MM.1S (cell line): ENCODE data around the gene ATMIN.

Experiments
- DNase-seq: peaks from one replicate; pipeline ENCODE4 v3.0.0-alpha.2; 2015
- H2AFZ ChIP-seq: fragments of 300-600 bp; sonication (generic); 2 replicates; pipeline ENCODE4 v1.6.0; 2016; ENCODE audit warnings: antibody characterized with exemption, low read length
- H3F3A ChIP-seq: fragments of 300-600 bp; sonication (generic); 2 replicates; pipeline ENCODE4 v1.6.1; 2016; ENCODE audit warnings: mild to moderate bottlenecking, antibody characterized with exemption, low read length, moderate library complexity, mixed read lengths; ENCODE audit not compliant: insufficient read depth
- H3K27ac ChIP-seq: fragments of 300-600 bp; sonication (generic); 2 replicates; pipeline ENCODE4 v1.5.1; 2016; ENCODE audit warnings: mild to moderate bottlenecking, low read length
- H3K27me3 ChIP-seq: fragments of 300-600 bp; sonication (generic); replicated peaks from 2 replicates; pipeline ENCODE4 v1.6.0; 2016; ENCODE audit warnings: low read length; ENCODE audit not compliant: insufficient read depth
- H3K36me3 ChIP-seq: fragments of 300-600 bp; sonication (generic); replicated peaks from 2 replicates; pipeline ENCODE4 v1.6.1; 2016; ENCODE audit warnings: mild to moderate bottlenecking, low read length, mixed read lengths; ENCODE audit not compliant: insufficient read depth
- H3K4me1 ChIP-seq: fragments of 300-600 bp; sonication (generic); 2 replicates; pipeline ENCODE4 v1.6.1; 2016; ENCODE audit warnings: low read length, mixed read lengths
- H3K4me2 ChIP-seq: fragments of 300-600 bp; sonication (generic); 2 replicates; pipeline ENCODE4 v1.6.0; 2016; ENCODE audit warnings: low read depth, low read length
- H3K4me3 ChIP-seq: fragments of 300-600 bp; sonication (generic); 2 replicates; pipeline ENCODE4 v1.5.1; 2016; ENCODE audit warnings: low read length, mixed read lengths
- H3K79me2 ChIP-seq: fragments of 300-600 bp; sonication (generic); 2 replicates; pipeline ENCODE4 v1.6.1; 2016; ENCODE audit warnings: mixed run types, low read length, mixed read lengths
- H3K9ac ChIP-seq: fragments of 300-600 bp; sonication (generic); 2 replicates; pipeline ENCODE4 v1.6.1; 2016; ENCODE audit warnings: low read length, mixed read lengths
- H3K9me2 ChIP-seq: fragments of 300-600 bp; sonication (generic); replicated peaks from 2 replicates; pipeline ENCODE4 v1.6.1; 2016; ENCODE audit warnings: mild to moderate bottlenecking, low read length, mixed read lengths; ENCODE audit not compliant: insufficient read depth
- H3K9me3 ChIP-seq: fragments of 300-600 bp; sonication (generic); replicated peaks from 2 replicates; pipeline ENCODE4 v1.6.1; 2016; ENCODE audit warnings: mild to moderate bottlenecking, low read length, mixed read lengths; ENCODE audit not compliant: insufficient read depth
- H4K20me1 ChIP-seq: fragments of 300-600 bp; sonication (generic); 2 replicates; pipeline ENCODE4 v1.6.1; 2016; ENCODE audit warnings: mild to moderate bottlenecking, low read length, moderate library complexity, mixed read lengths; ENCODE audit not compliant: insufficient read depth
- CTCF ChIP-seq: fragments of 300-600 bp; sonication (generic); IDR thresholded peaks from 2 replicates; pipeline ENCODE4 v1.5.1; 2016; ENCODE audit warnings: antibody characterized with exemption, low read length, mixed read lengths
- EZH2 ChIP-seq: fragments of 300-600 bp; sonication (generic); optimal IDR thresholded peaks from 2 replicates; pipeline ENCODE3; 2017; ENCODE audit warnings: low read depth, mild to moderate bottlenecking, antibody characterized with exemption, low read length, mixed read lengths
- EZH2phosphoT487 ChIP-seq: fragments of 300-600 bp; sonication (generic); IDR thresholded peaks from 2 replicates; pipeline ENCODE4 v1.6.1; 2018; ENCODE audit warnings: antibody characterized with exemption, low read length

The ATMIN gene

GRCh38 chr16:81095953-81096714 is 60.5 kb downstream of the ATMIN start, which contains the start of gene GCSH:
TSS of gene GCSH (minus strand) at chr16:81096395. CDS start at chr16:81096278, 117 bp downstream.
- Histone ChIP-seq H2AFZ (peak within 1 kb of the TSS; percentile 50), H3K9me2 (no peaks in the 10 kb centered on the region), H3K4me2 (peak within 1 kb of the TSS; percentile 63), H4K20me1 (no peaks in the 10 kb centered on the region), H3K9ac (peak within 1 kb of the TSS; percentile 55), H3K4me3 (peak within 1 kb of the TSS; percentile 73), H3F3A (no peaks in the 10 kb centered on the region), H3K4me1 (no peaks in the 10 kb centered on the region), H3K36me3 (no peaks in the 10 kb centered on the region), H3K79me2 (no peaks in the 10 kb centered on the region), H3K27me3 (no peaks in the 10 kb centered on the region), H3K9me3 (no peaks in the 10 kb centered on the region), H3K27ac (no peak within 1 kb of the TSS)
- DNase-seq = peak; percentile 93
- no peak for TF ChIP-seq EZH2
- no peak for TF ChIP-seq CTCF
- no peak for TF ChIP-seq EZH2phosphoT487

GRCh38 chr16:81096715-81097208 is 61.1 kb downstream of the ATMIN start:
- no peak overlapping the region for H3K9ac ChIP-seq
- no peak for TF ChIP-seq EZH2
- no peak for TF ChIP-seq EZH2phosphoT487
- TF ChIP-seq CTCF = no peak
- H3K36me3 ChIP-seq = no peaks in the 10 kb centered on the region
- no peaks in the 10 kb centered on the region for H3K79me2 ChIP-seq
- no peak overlapping the region for H3K27ac ChIP-seq
- peak overlapping the region; percentile 50 for H2AFZ ChIP-seq
- H3K27me3 ChIP-seq = no peaks in the 10 kb centered on the region
- H3K4me3 ChIP-seq = peak overlapping the region; percentile 38; the same call in 1 of the 2 replicates
- H3F3A ChIP-seq = no peaks in the 10 kb centered on the region
- H3K9me2 ChIP-seq = no peaks in the 10 kb centered on the region
- H3K9me3 ChIP-seq = no peaks in the 10 kb centered on the region
- no peaks in the 10 kb centered on the region for H4K20me1 ChIP-seq
- DNase-seq = no peak
- peak overlapping the region; percentile 63 for H3K4me2 ChIP-seq
- H3K4me1 ChIP-seq = no peaks in the 10 kb centered on the region
